GM18873 (cell line): ENCODE measurements around the gene FBXL17.

ENCODE experiments used
- ATAC-seq: cut with Tn5 transposase; IDR thresholded peaks from one replicate; pipeline ENCODE4 v1.9.1; 2021; ENCODE audit warnings: mild to moderate bottlenecking, moderate library complexity, moderate number of reproducible peaks; ENCODE audit not compliant: unreplicated experiment, low FRiP score

Gene FBXL17

DNA sequence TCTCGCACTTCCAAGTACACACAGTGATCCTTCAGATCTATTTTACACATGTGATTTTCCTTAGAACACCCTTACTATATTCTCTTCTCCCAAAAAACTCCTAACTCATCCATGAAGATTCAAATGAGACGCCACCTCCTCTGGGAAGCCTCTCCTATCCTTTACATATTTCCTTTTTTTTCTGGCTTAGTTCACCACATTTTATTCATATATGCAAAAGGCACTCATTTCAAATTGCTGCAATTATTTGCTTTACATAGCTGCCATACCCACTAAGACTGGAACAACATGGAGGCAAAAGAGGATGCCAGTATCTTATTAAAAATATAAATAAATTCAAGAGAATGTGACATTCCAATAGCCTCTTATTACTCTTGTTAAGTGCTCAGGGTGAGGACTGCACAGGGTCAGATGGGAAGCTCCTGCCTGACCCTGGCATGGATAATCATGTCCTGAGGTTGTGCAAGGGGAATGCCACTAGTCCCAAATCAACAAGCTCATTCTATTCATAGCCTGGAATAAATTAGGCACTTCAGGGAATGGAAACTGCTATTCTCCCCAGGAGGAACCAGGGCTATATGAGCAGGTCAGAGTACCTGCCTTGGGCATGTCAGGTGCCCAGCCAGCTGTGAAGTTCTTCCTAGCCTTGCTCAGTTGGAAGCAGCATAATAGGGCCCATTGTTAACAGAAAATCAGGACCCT, 262.9 kb downstream of the FBXL17 start:
- no peak for ATAC-seq

DNA sequence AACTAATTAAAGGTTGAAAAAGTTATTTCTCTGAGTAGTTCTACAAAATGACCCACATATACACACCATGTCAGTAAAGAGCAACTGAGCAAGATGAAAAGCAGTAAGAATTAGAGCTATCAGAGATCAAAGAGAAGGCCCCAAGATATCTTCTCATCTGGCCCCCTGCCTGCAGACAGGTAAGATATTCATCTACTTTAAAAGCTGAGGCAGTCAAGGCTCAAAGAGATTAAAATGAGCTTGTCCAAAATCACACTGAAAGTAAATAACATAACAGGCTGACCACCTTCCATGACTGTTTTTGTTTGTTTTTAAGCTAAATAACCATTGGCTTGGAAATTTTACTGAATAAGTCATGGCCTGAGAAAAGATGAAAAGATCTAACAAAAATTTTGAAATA, 266.2 kb downstream of the FBXL17 start:
- no peak for ATAC-seq

DNA sequence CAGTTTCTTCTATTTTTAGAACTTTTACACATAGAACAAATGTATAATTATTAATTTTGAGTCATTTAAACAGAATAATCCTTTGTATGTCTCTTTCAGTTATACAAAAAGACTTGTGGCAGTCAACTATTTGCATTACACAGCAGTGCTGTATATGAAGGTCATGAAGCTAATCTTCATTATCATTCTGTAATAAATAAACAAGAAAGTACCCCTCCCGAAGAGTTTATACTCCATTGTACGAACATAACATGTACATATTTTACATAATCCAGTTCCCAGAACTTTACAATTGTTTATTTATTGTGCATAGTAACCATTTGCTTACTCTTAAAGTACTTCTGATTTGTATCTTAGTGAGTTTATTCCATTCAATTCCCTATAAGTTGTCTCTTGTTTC, 267.9 kb downstream of the FBXL17 start:
- no peak for ATAC-seq

DNA sequence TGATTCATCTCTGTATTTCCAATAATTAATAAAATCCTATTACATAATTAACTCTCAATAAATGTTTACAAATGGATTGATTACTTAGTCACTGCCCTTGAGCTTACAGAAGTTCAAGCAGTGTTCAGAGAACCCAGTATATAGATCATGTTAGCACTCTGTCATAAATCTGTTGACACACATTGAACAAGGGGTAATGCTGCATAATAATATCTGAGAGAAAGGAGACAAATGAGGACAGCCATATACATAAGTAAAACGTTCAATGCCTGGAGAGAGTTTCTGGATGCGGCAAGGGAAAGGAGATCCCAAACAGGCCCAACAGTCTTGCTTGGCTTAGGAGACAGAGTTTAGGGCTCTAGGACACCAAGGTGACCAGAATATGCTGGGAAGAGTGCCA, 270.2 kb downstream of the FBXL17 start:
- ATAC-seq: no peak

GRCh38 chr5:108109059-108109458, 272.8 kb downstream of the FBXL17 start:
- no peak for ATAC-seq

- ATAC-seq: no peak
Measured at GRCh38 chr5:108104448-108104847, 277.4 kb downstream of the FBXL17 start.

- ATAC-seq: no peak
Measured at GRCh38 chr5:108102463-108102862, 279.4 kb downstream of the FBXL17 start.

DNA sequence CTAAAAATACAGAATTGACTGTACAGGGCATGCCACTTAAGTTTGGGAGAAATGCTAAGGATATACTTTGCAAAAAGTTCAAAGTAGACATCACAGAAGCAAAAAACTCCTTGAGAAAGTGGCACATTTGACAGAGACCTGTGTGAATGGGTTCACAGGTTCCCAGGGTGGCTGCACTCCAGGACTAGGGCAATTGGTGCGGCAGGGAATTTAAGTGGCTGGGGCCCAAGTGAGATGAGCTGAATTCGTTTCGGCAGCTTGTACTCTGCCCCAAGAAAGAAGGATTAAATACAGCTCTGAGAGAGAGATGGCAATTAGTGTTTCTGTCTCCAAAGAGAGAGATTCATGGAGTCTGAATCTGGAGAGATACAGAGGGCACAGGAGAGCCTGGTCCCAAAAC, 280.1 kb downstream of the FBXL17 start:
- ATAC-seq: no peak

GRCh38 chr5:108101130-108101529, 280.8 kb downstream of the FBXL17 start:
- ATAC-seq: no peak

- ATAC-seq: no peak
Measured at GRCh38 chr5:108094800-108095199, 287.1 kb downstream of the FBXL17 start.

DNA sequence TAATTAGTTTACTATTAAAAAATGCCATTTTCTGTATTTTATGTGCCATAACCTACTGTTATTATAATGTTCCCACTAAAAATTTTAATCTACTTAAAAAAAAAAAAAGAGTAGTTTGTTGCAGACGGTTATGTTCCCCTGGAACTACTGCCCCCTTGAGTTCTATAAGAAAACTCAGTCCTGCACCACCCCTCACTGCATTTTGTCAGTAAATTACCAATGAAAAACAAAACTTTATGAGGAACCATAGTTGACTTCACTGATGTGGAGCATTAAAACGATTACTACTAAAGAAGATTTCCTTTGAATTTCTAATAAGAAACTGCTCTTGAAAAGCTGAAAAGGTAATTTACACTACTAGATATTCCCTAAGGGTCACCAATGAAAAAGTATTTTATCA, 288.7 kb downstream of the FBXL17 start:
- no peak for ATAC-seq

- no peak for ATAC-seq
Measured at GRCh38 chr5:108090946-108091345, 291.0 kb downstream of the FBXL17 start.

- no peak for ATAC-seq
Measured at GRCh38 chr5:108084105-108084504, 297.8 kb downstream of the FBXL17 start.

GRCh38 chr5:108083232-108083631, 298.7 kb downstream of the FBXL17 start:
- no peak for ATAC-seq

DNA sequence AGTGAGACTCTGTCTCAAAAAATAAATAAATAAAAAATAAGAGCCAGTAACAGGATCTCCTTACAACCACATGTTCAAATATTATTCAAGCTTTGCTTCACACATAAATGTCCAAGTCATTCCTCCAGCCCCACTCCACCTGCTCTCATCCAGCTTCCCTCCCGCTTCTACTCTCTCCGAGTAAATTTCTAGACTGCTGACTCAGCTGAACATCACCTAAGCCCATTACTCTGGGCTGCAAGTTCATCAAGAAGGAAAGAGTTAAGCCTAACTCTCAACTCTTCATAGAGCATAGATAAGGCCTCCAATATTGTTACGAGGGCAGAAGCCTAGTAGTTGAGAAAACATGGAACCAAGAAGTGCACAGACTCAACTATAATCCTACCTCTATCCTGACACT, 300.2 kb downstream of the FBXL17 start:
- ATAC-seq: no peak

GRCh38 chr5:108079753-108080152, 302.1 kb downstream of the FBXL17 start:
- ATAC-seq: no peak

DNA sequence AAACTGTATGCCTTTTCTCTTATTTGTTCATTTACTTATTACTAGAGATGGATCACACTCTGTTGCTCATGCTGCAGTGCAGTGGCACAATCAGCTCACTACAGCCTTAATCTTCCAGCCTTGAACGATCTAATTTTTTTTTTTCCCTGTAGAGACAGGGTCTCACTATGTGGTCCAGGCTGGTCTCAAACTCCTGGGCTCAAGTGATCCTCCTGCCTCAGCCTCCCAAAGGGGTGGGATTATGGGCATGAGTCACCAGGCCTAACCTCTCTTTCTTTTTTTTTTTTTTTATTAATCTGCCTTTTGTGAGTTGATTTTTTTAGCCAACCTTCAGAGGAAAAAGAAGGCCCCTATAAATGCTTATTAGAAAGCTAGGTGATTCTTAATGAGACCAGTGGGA, 303.0 kb downstream of the FBXL17 start:
- no peak for ATAC-seq

- no peak for ATAC-seq
Measured at GRCh38 chr5:108078345-108078744, 303.6 kb downstream of the FBXL17 start.

GRCh38 chr5:108074626-108075025, 307.3 kb downstream of the FBXL17 start:
- no peak for ATAC-seq

- no peak for ATAC-seq
Measured at GRCh38 chr5:108064302-108064701, 317.6 kb downstream of the FBXL17 start.

GRCh38 chr5:108061941-108062340, 320.0 kb downstream of the FBXL17 start:
- ATAC-seq: no peak

DNA sequence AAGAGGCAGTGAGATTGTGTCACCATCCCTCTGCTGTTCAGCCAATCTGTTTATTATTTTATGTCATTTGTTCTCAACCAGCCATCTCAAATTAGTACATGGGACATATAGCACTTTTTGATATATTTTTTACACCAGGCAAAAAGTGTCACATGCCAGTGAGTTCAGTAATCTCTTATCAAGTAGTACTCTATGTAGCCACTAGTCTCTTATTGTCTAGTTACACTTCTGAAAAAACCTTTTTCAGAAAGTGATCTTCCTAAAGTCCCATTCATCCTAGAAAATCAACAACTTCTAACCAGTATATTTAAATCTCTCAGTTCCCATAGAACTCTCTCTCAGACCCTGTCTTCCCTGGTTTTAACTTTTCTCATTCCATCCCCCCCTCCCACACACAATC, 321.6 kb downstream of the FBXL17 start:
- no peak for ATAC-seq

DNA sequence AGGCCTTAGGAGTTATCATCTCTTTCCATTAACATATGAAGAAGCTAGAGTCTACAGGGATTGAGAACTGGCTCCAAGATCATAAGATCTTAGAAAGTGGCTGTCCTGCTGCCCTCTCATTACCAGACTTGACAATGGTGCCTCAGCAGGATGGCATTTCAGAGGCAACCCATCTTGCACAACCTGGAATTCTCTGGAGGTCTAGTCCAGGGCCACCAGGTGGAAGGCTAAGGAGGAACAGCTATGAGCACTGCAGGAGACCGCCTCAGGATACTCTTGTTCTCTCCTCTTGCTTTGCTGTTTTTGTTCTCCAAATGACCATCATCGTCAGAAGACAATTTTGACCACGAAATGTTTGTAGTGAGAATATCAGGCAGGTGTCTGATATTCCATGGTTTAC, 322.6 kb downstream of the FBXL17 start:
- ATAC-seq: no peak
